NCI-H748 (cell line): ENCODE measurements around the gene SPAG9.
"Not testable (repeated sequence)": the region's sequence is repeated elsewhere in the genome, so short reads cannot be mapped to it uniquely, and the experiment has no call there.

Experiments
- DNase-seq: peaks from one replicate; lab custom pipeline; 2025; ENCODE audit not compliant: unreplicated experiment; lab: John Stamatoyannopoulos, UW

Gene SPAG9

DNA sequence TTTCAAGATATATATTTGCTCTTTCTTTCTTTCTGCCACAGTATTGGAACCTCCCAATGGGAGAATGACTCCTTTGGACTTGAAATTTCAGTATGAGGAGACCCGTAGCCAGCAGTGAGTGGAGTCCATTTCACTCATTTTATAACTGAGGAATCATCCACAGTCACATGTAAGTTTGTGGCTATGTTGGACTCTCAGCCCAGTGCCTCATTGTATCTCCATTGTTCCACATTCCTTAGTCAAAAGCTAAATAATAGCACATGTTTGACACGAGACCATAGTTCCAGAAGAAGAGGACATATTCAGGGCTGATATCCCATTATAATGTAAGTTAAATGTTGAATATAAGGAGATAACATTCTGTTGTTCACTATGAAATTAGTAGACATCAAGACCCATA lies 12.7 kb upstream of the SPAG9 start:
- no peak for DNase-seq

- no peak for DNase-seq
Observed at GRCh38 chr17:51132964-51133319, 12.3 kb upstream of the SPAG9 start.

- DNase-seq = peak; percentile 9
Observed at GRCh38 chr17:51128076-51128475, 7.4 kb upstream of the SPAG9 start.

DNA sequence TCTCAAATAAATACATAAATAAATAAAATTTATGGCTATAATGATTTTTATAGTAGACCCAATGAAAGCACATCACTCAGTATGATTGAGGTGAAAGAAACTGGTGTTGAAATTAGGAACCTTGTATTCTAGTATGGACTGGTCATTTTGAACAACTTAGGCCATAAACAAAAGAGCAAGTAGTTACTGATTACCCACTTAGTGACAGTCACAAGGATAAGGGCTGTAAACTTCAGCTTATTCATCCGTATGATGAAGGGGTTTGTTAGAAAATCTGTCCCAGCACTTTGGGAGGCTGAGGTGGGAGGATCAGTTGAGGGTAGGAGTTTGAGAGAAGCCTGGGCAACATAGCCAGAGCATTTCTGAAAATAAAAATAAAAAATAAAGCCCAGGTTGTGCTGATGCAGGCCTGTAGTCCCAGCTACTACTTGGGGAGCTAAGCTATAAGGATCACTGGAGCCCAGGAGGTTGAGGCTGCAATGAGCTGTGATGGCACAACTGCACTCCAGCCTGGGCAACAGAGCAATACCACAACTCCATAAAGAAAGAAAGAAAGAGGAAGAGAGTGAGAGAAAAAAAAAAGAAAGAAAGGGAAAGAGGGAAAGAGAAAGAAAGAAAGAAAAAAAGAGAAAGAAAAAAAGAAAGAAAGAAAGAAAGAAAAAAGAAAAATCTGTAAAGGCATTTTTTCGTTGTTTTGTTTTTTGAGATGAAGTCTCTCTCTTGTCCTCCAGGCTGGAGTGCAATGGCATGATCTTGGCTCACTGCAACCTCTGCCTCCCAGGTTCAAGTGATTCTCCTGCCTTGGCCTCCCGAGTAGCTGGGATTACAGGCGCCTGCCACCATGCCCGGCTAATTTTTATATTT lies 4.2 kb upstream of the SPAG9 start:
- no peak for DNase-seq

GRCh38 chr17:51122473-51123115 lies 1.9 kb upstream of the SPAG9 start:
- DNase-seq = not testable (repeated sequence)

GRCh38 chr17:51121620-51122472 lies 1.2 kb upstream of the SPAG9 start:
- DNase-seq = peak; percentile 68

- DNase-seq = peak; percentile 73
Observed at GRCh38 chr17:51120357-51120738, 320 bp downstream of the SPAG9 start.

- peak; percentile 44 for DNase-seq
Observed at GRCh38 chr17:51119415-51120356, 982 bp downstream of the SPAG9 start.

DNA sequence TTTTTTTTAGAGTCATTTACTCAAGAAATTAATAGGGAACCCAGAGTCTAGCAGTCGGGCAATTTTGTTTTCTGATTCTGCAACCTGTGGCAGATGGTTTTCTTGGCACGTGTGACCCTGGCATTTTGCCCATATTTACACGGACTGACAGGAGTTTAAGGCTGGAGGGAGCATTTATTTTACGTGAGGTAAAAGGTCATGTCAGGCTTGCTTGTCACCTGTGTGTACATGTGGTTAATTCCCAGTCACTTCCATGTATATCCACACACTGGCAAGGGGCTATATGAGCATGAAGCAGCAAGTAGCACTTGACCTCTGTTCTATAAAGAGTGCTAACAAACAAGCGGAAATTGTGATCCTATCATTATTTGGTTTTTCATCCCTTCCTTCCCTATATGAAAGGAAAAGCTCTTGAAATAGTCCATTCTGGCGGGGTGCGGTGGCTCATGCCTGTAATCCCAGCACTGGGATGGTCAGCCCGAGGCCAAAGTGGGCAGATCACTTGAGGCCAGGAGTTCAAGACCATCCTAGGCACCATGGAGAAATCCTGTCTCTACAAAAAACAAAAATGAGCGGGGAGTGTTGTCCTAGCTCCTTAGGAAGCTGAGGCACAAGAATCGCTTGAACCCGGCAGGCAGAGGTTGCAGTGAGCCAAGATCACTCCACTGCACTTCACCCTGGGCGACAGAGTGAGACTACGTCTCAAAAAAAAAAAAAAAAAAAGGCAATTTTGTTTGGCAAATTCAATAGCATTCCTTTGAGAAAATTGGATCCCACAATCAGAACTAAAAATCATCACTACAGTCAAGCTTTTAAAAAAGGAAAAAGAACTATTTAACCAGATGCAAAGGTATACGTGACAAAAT lies 2.1 kb downstream of the SPAG9 start:
- DNase-seq = peak; percentile 98

DNA sequence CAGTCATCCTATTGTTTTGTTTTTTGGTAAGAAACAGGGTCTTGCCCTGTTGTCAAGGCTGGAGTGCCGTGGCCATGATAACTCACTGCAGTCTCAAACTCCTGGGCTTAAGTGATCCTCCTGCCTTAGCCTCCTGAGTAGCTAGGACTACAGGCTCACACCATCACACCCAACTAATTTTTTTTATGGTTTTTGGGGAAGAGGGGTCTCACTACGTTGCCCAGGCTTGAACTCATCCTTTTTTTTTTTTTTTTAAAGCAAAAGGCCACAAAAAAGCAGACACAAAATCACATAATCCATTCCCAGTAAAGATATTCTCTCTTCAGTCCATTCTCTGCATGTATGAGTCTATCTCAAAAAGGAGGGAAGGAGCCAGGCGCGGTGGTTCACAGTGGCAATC lies 5.5 kb downstream of the SPAG9 start:
- no peak for DNase-seq

DNA sequence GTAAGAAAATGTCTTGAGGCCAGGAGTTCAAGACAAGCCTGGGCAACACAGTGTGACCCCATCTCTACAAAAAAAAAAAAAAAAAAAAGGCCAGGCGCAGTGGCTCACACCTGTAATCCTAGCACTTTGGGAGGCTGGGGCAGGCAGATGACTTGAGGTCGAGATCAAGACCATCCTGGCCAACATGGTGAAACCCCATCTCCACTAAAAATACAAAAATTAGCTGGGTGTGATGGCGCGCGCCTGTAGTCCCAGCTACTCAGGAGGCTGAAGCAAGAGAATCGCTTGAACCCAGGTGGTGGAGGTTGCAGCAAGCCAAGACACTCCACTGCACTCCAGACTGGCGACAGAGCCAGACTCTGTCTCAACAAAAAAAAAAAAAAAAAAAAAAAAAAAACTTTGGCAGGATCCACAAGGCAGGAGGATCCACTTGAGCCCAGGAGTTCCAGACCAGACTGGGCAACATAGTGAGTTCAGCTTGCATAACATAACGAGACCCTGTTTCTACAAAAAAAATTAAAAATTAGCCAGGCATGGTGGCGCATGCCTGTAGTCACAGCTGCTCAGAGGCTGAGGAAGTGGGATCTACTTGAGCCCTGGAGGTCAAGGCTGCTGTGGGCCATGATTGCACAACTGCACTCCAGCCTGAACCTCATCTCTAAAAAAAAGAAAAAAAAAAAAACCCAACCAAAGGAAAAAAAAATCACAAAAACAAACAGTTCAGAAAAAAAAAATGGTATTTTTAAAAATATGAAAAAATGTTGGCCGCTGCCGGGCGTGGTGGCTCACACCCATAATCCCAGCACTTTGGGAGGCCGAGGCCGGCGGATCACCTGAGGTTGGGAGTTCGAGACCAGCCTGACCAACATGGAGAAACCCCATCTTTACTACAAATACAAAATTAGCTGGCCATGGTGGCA lies 8.1 kb downstream of the SPAG9 start:
- not testable (repeated sequence) for DNase-seq

DNA sequence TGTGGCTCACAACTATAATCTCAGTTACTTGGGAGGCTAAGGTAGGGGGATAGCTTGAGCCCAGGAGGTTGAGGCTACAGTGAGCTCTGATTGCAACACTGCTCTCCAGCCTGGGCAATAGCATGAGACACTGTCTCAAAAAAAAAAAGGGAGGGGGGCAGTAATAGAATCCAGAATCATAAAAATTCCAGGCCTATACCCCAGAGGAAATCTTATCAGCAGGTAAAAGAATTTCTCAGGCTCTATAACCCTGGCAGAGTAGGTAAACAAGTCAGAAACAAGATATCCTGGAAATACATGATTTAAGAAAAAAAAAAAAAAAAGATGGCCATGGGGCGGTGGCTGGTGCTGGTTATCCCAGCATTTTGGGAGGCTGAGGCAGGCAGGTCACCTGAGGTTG lies 12.9 kb downstream of the SPAG9 start:
- DNase-seq = no peak

- DNase-seq = no peak
Observed at GRCh38 chr17:51103451-51103850, 17.2 kb downstream of the SPAG9 start.

DNA sequence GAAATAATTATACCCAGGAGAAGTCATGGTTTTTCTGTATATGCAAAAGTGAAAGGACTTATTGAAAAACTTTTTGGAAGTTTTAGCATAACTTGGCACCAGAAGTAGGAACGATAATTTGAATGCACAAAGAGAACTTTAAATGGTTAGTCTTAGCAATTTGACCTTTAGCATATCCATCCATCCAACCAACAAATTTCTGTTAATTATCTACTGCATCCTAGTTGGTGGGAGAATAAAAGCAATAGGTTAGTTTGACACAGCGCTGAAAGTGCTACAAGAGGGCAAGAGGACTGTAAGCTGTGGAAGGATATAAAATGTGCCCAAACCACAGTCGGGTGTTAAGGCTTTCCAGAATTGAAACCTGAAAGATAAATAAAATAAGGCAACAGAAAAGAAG lies 17.6 kb downstream of the SPAG9 start:
- no peak for DNase-seq

DNA sequence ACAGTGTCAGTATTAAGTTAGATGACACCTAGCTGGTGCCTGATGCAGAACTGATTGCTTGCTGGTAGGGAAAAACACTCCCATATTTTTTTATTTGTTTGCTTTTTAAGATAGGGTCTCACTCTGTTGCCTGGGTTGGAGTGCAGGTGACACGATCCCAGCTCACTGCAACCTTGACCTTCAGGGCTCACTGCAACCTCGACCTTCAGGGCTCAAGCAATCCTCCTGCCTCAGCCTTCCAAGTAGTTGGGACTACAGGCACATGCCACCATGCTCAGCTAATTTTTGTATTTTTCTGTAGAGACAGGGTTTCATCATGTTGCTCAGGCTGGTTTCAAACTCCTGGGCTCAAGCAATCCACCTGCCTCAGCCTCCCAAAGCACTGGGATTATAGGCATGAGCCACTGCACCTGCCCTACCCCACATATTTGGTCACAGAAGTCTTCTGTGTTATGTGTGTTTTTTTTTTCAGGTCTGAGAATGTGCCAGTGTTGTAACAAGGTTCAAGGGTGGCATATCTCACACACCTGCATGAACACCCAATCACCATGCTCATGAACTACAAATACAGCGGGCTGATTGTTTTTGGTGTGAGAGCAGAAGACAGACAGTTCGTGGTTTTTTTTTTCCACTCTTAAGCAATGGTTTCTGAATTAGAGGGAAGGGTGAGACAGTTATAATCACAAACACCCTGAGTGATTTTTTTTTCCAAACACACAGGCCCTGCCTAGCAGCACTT lies 22.8 kb downstream of the SPAG9 start:
- DNase-seq = no peak

DNA sequence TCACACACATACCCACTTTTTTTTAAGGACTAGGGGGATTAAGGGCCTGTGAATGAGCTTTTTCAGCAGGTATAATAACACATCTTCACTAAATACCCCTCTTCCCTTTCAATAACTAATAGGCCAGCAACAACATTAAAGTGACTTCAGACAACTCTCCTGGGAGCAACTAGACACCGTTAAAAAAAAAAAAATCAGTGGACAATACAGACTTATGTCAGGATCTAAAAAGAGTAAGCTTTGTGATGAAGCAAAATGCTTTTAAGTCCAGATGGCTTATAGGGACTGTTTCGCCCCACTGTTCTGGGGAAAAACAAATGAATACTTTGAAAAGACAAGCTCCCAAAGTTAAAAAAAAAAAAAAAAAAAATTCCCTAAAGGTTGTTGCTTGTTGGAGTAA lies 29.0 kb downstream of the SPAG9 start:
- no peak for DNase-seq

GRCh38 chr17:51088868-51089267 lies 31.8 kb downstream of the SPAG9 start:
- DNase-seq = not testable (repeated sequence)

- DNase-seq = no peak
Observed at GRCh38 chr17:51088287-51088686, 32.4 kb downstream of the SPAG9 start.
